Stomach (tissue), 9 donors: Measurements from ENCODE around the gene HIGD1B. TPM values are rescaled to one million over a fixed set of nuclear protein-coding genes. Genes with fewer than 3 reads are reported as not detected.

Experiments
- DNase-seq, 2 donors: peaks; one replicate each; pipeline versions ENCODE4 v3.0.0 to v3.0.0-alpha.2; 2013 to 2019
- H3K27ac ChIP-seq, 5 donors: fragments of 200-600 bp in 4 of 5; sonication (generic) in 4 of 5; one replicate each; pipeline ENCODE4 v1.5.1; 2013 to 2019; ENCODE audit warnings: mild to moderate bottlenecking in 1 of 5, moderate library complexity in 1 of 5
- H3K27me3 ChIP-seq, 3 donors: fragments of 200-600 bp; sonication (generic); one replicate each; pipeline ENCODE4 v1.5.1; 2017 to 2019; ENCODE audit warnings: mixed run types in 1 of 3
- H3K36me3 ChIP-seq, 4 donors: fragments of 200-600 bp; sonication (generic); 1 replicate in 3 of 4; 2 replicates in 1 of 4; pipeline ENCODE4 v1.5.1; 2016 to 2019
- H3K4me1 ChIP-seq, 4 donors: fragments of 200-600 bp; sonication (generic); one replicate each; pipeline ENCODE4 v1.5.1; 2016 to 2019
- H3K4me3 ChIP-seq, 4 donors: fragments of 200-600 bp; sonication (generic) in 3 of 4; one replicate each; pipeline ENCODE4 v1.5.1; 2016 to 2019; ENCODE audit warnings: mild to moderate bottlenecking in 1 of 4
- H3K9me3 ChIP-seq, 4 donors: fragments of 200-600 bp; sonication (generic); one replicate each; pipeline ENCODE4 v1.5.1; 2016 to 2019
- EP300 ChIP-seq: sonication (generic); formaldehyde crosslinking; IDR thresholded peaks from one replicate; pipeline ENCODE4 v1.6.1; 2017; ENCODE audit warnings: antibody characterized with exemption
- POLR2A ChIP-seq, 4 donors: fragments of 450-650 bp; IDR thresholded peaks; one replicate each; pipeline ENCODE4 v1.6.1; 2016; ENCODE audit warnings: antibody characterized with exemption in 4 of 4, control low read depth in 2 of 4, mild to moderate bottlenecking in 1 of 4, moderate library complexity in 1 of 4
- POLR2AphosphoS5 ChIP-seq, 3 donors: sonication (generic); formaldehyde crosslinking; IDR thresholded peaks; one replicate each; pipeline ENCODE4 v1.6.1; 2016; ENCODE audit warnings: antibody characterized with exemption in 3 of 3
- WGBS, 5 donors: extraction: QIAGEN DNeasy Blood & Tissue Kit in 3 of 5; methylation state at CpG; one replicate each; pipeline versions ENCODE4 v1.1.5 to v1.1.7; 2013 to 2018; 5-methylcytosine and 5-hydroxymethylcytosine counted together
- intact Hi-C: fragments of 100-400 bp; cut with DNase I; formaldehyde crosslinking; loops from one replicate; pipeline ENCODE4 v1.15.1; 2023; ENCODE audit warnings: low total_unique reads
- polyA plus RNA-seq, 3 donors: library from polyadenylated mRNA; stranded (reverse); fragments of 200-250 nt; gene quantifications; one replicate each; pipeline ENCODE4 v1.2.3, GENCODE V29; 2013
- total RNA-seq, 5 donors: library from RNA; depleted of rRNA; stranded (reverse); fragments of >200 nt; gene quantifications; one replicate each; pipeline versions ENCODE4 v1.1.0 to v1.2.3, GENCODE V29; 2014 to 2016
- TF ChIP-seq, protein P1 (sequence below), 7 experiments: fragments of 450-650 bp in 4 of 7; fragments of 200-600 bp in 3 of 7; sonication (generic) in 3 of 7; IDR thresholded peaks; one replicate each; pipeline ENCODE4 v1.5.1; 2016 to 2019; ENCODE audit warnings: antibody characterized with exemption in 7 of 7, control low read depth in 2 of 7, mild to moderate bottlenecking in 1 of 7
- donor health status: healthy with polysubstance abuse.
- donor health status: Bipolar disorder and iron deficiency.
- donor health status: healthy.

The HIGD1B gene
- total and polyA plus RNA-seq, 8 donors = 0.92 to 5.4 (median 2.3) TPM; not detected in 4

DNA sequence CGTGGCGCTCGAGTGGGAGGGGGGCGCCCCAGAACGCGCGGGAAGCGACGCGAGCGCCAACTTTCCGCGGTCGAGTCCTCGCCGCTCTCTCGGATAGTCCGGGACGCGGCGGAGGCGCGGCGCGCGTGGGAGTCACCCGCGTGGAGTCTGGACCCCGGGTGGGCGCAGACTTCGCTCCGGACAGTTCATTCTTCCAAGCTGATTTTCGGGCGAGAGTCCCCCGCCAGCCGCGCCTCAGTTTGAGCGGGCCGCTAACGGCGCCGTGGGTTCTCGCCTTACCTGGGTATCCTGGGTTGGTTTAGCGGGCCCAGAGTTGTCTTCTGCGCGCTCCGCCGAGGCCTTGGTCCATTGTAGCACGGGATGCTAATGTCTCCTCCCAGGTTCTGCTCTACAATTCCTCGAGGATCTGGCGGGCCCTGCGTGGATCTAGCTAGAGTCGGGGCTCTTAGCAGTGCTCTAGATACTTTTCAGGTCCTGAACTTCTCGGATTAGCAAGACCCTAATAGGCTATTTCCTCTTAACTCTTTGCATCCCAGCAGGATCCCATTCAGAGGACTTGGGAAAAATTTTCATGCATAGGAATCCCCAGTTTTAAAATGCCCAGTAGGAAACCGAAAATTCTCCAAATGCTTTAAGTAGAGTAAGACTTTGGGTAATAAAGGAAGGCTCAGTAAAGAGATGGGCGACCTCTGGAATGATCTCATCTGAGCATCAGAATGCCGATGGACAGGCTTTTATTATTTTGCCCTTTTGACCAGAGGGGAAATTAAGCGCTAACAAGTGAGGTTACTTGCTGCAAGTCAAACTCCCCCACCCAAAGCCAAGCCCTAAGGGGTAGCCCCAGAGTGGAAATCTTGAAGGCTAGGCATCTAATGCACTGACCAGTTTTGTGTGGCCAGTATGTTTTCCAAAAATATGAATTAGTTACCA, 17.1 kb upstream of the HIGD1B start:
- peak in 1 of 2 donors; percentile 52 for DNase-seq
- Histone ChIP-seq H3K27me3 (peaks cover 8 to 93% (median 61%) of the 10 kb centered on the region in 3 donors), H3K36me3 (no peaks in the 10 kb centered on the region), H3K27ac (peak overlapping the region in 4 of 5 donors; percentile 78 to 86 (median 83)), H3K9me3 (no peaks in the 10 kb centered on the region), H3K4me3 (peak overlapping the region; percentile 60 to 70 (median 66)), H3K4me1 (peaks cover 17 to 22% (median 20%) of the 10 kb centered on the region in 4 donors)
- intact Hi-C loops = no loop called here
- 5 to 20% (median 9%) methylated on average over 10 to 58 of the region's 58 CpGs for WGBS, 5 donors
- no peak for TF ChIP-seq POLR2A (IDR thresholded peaks at IDR 0.05)
- TF ChIP-seq EP300 = no peak
- no peak for TF ChIP-seq POLR2AphosphoS5 (IDR thresholded peaks at IDR 0.05)
- TF ChIP-seq, protein P1, sequence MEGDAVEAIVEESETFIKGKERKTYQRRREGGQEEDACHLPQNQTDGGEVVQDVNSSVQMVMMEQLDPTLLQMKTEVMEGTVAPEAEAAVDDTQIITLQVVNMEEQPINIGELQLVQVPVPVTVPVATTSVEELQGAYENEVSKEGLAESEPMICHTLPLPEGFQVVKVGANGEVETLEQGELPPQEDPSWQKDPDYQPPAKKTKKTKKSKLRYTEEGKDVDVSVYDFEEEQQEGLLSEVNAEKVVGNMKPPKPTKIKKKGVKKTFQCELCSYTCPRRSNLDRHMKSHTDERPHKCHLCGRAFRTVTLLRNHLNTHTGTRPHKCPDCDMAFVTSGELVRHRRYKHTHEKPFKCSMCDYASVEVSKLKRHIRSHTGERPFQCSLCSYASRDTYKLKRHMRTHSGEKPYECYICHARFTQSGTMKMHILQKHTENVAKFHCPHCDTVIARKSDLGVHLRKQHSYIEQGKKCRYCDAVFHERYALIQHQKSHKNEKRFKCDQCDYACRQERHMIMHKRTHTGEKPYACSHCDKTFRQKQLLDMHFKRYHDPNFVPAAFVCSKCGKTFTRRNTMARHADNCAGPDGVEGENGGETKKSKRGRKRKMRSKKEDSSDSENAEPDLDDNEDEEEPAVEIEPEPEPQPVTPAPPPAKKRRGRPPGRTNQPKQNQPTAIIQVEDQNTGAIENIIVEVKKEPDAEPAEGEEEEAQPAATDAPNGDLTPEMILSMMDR (IDR thresholded peaks at IDR 0.05) = no peak

DNA sequence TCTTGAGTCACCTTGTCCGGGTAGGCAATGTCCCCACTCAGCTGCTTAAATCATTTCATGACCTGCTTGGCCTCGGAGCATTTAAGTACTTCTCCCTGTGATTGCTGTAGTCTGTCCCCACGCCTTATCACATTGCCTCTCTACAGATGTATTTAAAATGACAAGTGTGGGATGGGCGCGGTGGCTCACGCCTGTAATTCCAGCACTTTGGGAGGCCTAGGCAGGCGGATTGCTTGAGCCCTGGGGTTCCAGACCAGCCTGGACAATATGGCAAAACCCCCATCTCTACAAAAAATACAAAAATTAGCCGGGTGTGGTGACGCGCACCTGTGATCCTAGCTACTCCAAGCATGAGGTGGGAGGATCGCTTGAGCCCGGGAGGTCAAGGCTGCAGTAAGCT, 16.3 kb upstream of the HIGD1B start:
- Histone ChIP-seq H3K27ac (no peak overlapping the region), H3K9me3 (no peaks in the 10 kb centered on the region), H3K36me3 (no peaks in the 10 kb centered on the region), H3K4me3 (no peak overlapping the region), H3K27me3 (peaks cover 8 to 86% (median 55%) of the 10 kb centered on the region in 3 donors), H3K4me1 (peaks cover 17 to 22% (median 20%) of the 10 kb centered on the region in 4 donors)
- no peak for TF ChIP-seq POLR2A (IDR thresholded peaks at IDR 0.05)
- no peak for TF ChIP-seq POLR2AphosphoS5 (IDR thresholded peaks at IDR 0.05)
- TF ChIP-seq, protein P1 (IDR thresholded peaks at IDR 0.05) = no peak
- TF ChIP-seq EP300 = no peak
- no peak for DNase-seq
- WGBS, 5 donors = 78 to 88% (median 85%) methylated on average over 9 to 12 of the region's 12 CpGs
- intact Hi-C loops = no loop called here

DNA sequence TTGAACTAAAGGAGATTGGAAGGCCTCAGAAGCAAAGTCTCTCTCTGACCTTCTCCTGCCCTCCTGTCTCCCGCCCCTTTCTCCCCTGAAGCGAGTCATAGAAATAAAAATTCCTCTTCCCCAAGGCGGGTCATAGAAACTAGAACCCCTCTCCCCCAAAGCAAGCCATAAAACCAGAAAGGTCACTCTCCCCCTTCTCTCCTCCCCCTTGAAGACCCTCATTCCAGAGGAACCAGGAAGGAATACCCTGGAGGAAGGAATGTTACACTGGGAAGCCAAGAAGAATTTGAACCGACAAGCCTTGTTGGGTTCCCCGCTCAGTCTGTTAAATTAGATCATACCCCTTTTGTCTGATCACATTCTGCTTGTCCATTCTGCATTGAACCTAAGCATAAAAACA, 14.9 kb upstream of the HIGD1B start:
- Histone ChIP-seq H3K36me3 (no peaks in the 10 kb centered on the region), H3K9me3 (no peaks in the 10 kb centered on the region), H3K27ac (no peak overlapping the region), H3K27me3 (peaks cover 8 to 72% (median 42%) of the 10 kb centered on the region in 3 donors), H3K4me3 (no peak overlapping the region), H3K4me1 (peaks cover 17 to 22% (median 20%) of the 10 kb centered on the region in 4 donors)
- DNase-seq = no peak
- intact Hi-C loops = no loop called here
- WGBS, 5 donors = 74 to 87% (median 79%) methylated on average over 5 of the region's 5 CpGs
- TF ChIP-seq POLR2A (IDR thresholded peaks at IDR 0.05) (no peak), EP300 (no peak), POLR2AphosphoS5 (IDR thresholded peaks at IDR 0.05) (no peak)
- TF ChIP-seq, protein P1 (IDR thresholded peaks at IDR 0.05) = no peak

DNA sequence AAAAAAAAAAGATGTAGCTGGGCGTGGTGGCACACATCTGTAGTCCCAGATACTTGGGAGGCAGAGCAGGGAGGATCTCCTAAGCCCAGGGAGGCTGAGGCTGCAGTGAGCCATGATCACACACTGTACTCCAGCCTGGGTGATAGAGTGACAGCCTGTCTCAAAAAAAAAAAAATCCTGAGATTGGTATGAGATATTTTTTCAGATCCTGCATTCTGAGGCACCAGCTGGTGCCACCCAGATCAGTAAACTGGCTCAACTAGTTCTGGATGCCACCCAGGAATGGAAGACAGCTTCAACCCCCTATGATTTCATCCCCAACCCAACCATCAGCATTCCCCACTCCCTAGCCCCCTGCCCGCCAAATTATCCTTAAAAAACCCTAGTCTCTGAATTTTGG, 10.5 kb upstream of the HIGD1B start:
- intact Hi-C loops = no loop called here
- Histone ChIP-seq H3K36me3 (no peaks in the 10 kb centered on the region), H3K4me3 (no peak overlapping the region), H3K27ac (no peak overlapping the region), H3K9me3 (no peaks in the 10 kb centered on the region), H3K4me1 (no peaks in the 10 kb centered on the region), H3K27me3 (peaks cover 0 to 33% (median 3%) of the 10 kb centered on the region in 3 donors)
- no peak for DNase-seq
- TF ChIP-seq POLR2A (IDR thresholded peaks at IDR 0.05) = no peak
- TF ChIP-seq POLR2AphosphoS5 (IDR thresholded peaks at IDR 0.05) = no peak
- TF ChIP-seq, protein P1 (IDR thresholded peaks at IDR 0.05) = no peak
- no peak for TF ChIP-seq EP300
- WGBS, 5 donors = 58 to 78% (median 62%) methylated on average over 2 of the region's 2 CpGs
